K562 treated with DMSO at 1 percent for 4 hours (cell line): ENCODE results near the gene SPATA6. TPM values are rescaled to one million over a fixed set of nuclear protein-coding genes. Genes with fewer than 3 reads are reported as not detected.

Source experiments
- total RNA-seq: library from RNA; unstranded; fragments of 300-600 nt; gene quantifications from 2 replicates; pipeline ENCODE4 v1.2.3, GENCODE V29; 2022; ENCODE audit not compliant: insufficient read depth

SPATA6 gene
- total RNA-seq = not detected in 2 replicates

GRCh38 chr1:48471691-48472576, at the start of gene SPATA6:
Gene SPATA6 (minus strand): TSS chr1:48472204. CDS start chr1:48472008, 196 bp downstream.

Other genes with a start within 250 kb of the SPATA6 start
- not detected in 2 replicates for gene SLC5A9, start 249.5 kb downstream of the SPATA6 start, total RNA-seq